Tibial nerve (tissue), 4 donors: ENCODE results near the gene LRPAP1. TPM values are rescaled to one million over a fixed set of nuclear protein-coding genes. Genes with fewer than 3 reads are reported as not detected.

Experiments used
- DNase-seq, 2 donors: peaks; one replicate each; pipeline ENCODE4 v3.0.0-alpha.2; 2019; ENCODE audit warnings: low spot score in 2 of 2
- H3K27ac ChIP-seq, 4 donors: fragments of 200-600 bp; sonication (generic) in 3 of 4; one replicate each; pipeline ENCODE4 v1.5.1; 2017 to 2019; ENCODE audit warnings: mild to moderate bottlenecking in 1 of 4
- H3K27me3 ChIP-seq, 2 donors: fragments of 200-600 bp; sonication (generic) in 1 of 2; one replicate each; pipeline versions ENCODE4 v1.5.1 to v1.6.0; 2017 to 2019
- H3K36me3 ChIP-seq, 3 donors: fragments of 200-600 bp; sonication (generic); one replicate each; pipeline ENCODE4 v1.5.1; 2018 to 2019
- H3K4me1 ChIP-seq, 4 donors: fragments of 200-600 bp; sonication (generic) in 3 of 4; one replicate each; pipeline ENCODE4 v1.5.1; 2017 to 2019
- H3K4me3 ChIP-seq, 4 donors: fragments of 200-600 bp; sonication (generic) in 3 of 4; one replicate each; pipeline ENCODE4 v1.5.1; 2017 to 2019; ENCODE audit warnings: mild to moderate bottlenecking in 1 of 4, moderate library complexity in 1 of 4
- H3K9me3 ChIP-seq, 4 donors: fragments of 200-600 bp; sonication (generic) in 3 of 4; one replicate each; pipeline ENCODE4 v1.5.1; 2017 to 2019
- CTCF ChIP-seq, 5 experiments: fragments of 200-600 bp in 3 of 5; fragments of 450-650 bp in 2 of 5; sonication (generic) in 3 of 5; IDR thresholded peaks; one replicate each; pipeline ENCODE4 v1.5.1; 2016 to 2019; ENCODE audit warnings: antibody characterized with exemption in 5 of 5, mild to moderate bottlenecking in 3 of 5, moderate library complexity in 2 of 5
- EP300 ChIP-seq, 2 donors: sonication (generic); formaldehyde crosslinking; IDR thresholded peaks; one replicate each; pipeline ENCODE4 v1.6.1; 2017; ENCODE audit warnings: antibody characterized with exemption in 2 of 2, mild to moderate bottlenecking in 1 of 2
- POLR2A ChIP-seq, 2 donors: fragments of 450-650 bp; IDR thresholded peaks; one replicate each; pipeline ENCODE4 v1.6.1; 2017; ENCODE audit warnings: antibody characterized with exemption in 2 of 2, mild to moderate bottlenecking in 2 of 2, moderate library complexity in 2 of 2
- WGBS, 2 donors: methylation state at CpG; one replicate each; pipeline ENCODE4 v1.1.5; 2018; 5-methylcytosine and 5-hydroxymethylcytosine counted together
- total RNA-seq, 4 donors: library from RNA; depleted of rRNA; stranded (reverse); fragments of >200 nt; gene quantifications; one replicate each; pipeline ENCODE4 v1.1.0, GENCODE V29; 2016

LRPAP1 gene
- total RNA-seq, 4 donors from 2014 or later: 68.1 to 169 (median 108) TPM

- H3K36me3 ChIP-seq: no peaks in the 10 kb centered on the region
- no peak overlapping the region for H3K4me3 ChIP-seq
- H3K9me3 ChIP-seq: no peaks in the 10 kb centered on the region
- TF ChIP-seq POLR2A (IDR thresholded peaks at IDR 0.05): no peak
- TF ChIP-seq EP300 (IDR thresholded peaks at IDR 0.05): no peak
- TF ChIP-seq CTCF (IDR thresholded peaks at IDR 0.05): no peak
- WGBS, 2 donors: 51 to 54% methylated on average over 22 to 25 of the region's 25 CpGs
- peaks cover 0 to 21% (median 5%) of the 10 kb centered on the region in 4 donors for H3K4me1 ChIP-seq
- peaks cover 0 to 91% of the 10 kb centered on the region in 2 donors for H3K27me3 ChIP-seq
- no peak for DNase-seq
- H3K27ac ChIP-seq: no peak overlapping the region
Observed at GRCh38 chr4:3486541-3487540, 45.4 kb downstream of the LRPAP1 start.

GRCh38 chr4:3485886-3486540 is 46.2 kb downstream of the LRPAP1 start:
- H3K4me3 ChIP-seq: peak overlapping the region in 1 of 4 donors; percentile 8
- H3K4me1 ChIP-seq: peaks cover 0 to 21% (median 5%) of the 10 kb centered on the region in 4 donors
- no peak for DNase-seq
- no peak for TF ChIP-seq CTCF (IDR thresholded peaks at IDR 0.05)
- no peak for TF ChIP-seq POLR2A (IDR thresholded peaks at IDR 0.05)
- no peak for TF ChIP-seq EP300 (IDR thresholded peaks at IDR 0.05)
- no peak overlapping the region for H3K27ac ChIP-seq
- no peaks in the 10 kb centered on the region for H3K36me3 ChIP-seq
- H3K27me3 ChIP-seq: peaks cover 0 to 91% of the 10 kb centered on the region in 2 donors
- H3K9me3 ChIP-seq: no peaks in the 10 kb centered on the region
- 73 to 79% methylated on average over 13 to 14 of the region's 25 CpGs for WGBS, 2 donors

DNA sequence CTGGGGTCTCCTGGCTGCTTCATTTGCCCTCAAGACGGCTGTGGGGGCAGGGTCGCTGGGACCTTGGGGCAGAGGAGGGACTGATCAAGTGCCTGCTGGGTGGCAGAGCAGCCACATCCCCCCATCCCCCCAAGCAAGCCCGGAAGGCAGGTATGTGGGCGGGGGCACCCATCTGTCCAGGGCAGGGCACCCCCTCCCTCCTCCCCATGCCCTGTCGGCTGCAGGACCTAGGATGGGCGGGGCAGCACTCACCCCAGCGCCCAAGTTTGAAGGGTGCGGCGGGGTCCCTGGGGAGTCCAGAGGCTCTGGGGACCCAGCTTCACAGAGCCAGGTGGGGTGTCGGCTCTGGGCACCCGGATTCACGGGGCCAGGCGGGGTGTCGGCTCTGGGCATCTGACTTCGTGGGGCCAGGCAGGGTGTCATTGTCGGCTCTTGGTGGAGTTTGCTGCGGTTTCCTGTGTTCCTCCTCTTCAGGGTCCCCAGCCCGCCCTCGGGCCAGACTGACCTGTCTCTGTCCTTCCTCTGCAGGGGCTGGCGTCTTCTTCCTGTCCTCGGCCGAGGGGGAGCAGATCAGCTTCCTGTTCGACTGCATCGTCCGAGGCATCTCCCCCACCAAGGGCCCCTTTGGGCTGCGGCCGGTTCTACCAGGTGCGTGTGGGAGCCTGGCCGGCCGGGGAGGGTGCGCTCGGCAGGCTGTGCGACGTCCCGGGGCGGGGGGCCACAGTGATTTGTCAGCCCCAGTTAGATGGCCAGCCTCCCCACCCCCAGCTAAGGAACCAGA is 47.0 kb downstream of the LRPAP1 start:
- H3K4me1 ChIP-seq: peaks cover 0 to 29% (median 5%) of the 10 kb centered on the region in 4 donors
- H3K27me3 ChIP-seq: peaks cover 0 to 95% of the 10 kb centered on the region in 2 donors
- H3K4me3 ChIP-seq: peak overlapping the region in 1 of 4 donors; percentile 15
- TF ChIP-seq POLR2A (IDR thresholded peaks at IDR 0.05): no peak
- TF ChIP-seq CTCF (IDR thresholded peaks at IDR 0.05): no peak
- no peak for TF ChIP-seq EP300 (IDR thresholded peaks at IDR 0.05)
- WGBS, 2 donors: 29% methylated on average over 17 to 23 of the region's 36 CpGs
- H3K36me3 ChIP-seq: no peaks in the 10 kb centered on the region
- no peak for DNase-seq
- H3K9me3 ChIP-seq: no peaks in the 10 kb centered on the region
- no peak overlapping the region for H3K27ac ChIP-seq

- TF ChIP-seq EP300 (IDR thresholded peaks at IDR 0.05): no peak
- TF ChIP-seq POLR2A (IDR thresholded peaks at IDR 0.05): no peak
- no peak for TF ChIP-seq CTCF (IDR thresholded peaks at IDR 0.05)
- 58 to 74% methylated on average over 31 to 44 of the region's 45 CpGs for WGBS, 2 donors
- no peaks in the 10 kb centered on the region for H3K9me3 ChIP-seq
- peaks cover 0 to 29% (median 5%) of the 10 kb centered on the region in 4 donors for H3K4me1 ChIP-seq
- DNase-seq: no peak
- H3K27me3 ChIP-seq: peaks cover 0 to 91% of the 10 kb centered on the region in 2 donors
- no peaks in the 10 kb centered on the region for H3K36me3 ChIP-seq
- H3K4me3 ChIP-seq: peak overlapping the region in 1 of 4 donors; percentile 15
- H3K27ac ChIP-seq: no peak overlapping the region
Observed at GRCh38 chr4:3484057-3484973, 47.9 kb downstream of the LRPAP1 start.
